Measurements from ENCODE around the gene CSF2RB.
A peak's percentile ranks its signal among the peaks of the same experiment; 100 is the strongest.

Gene CSF2RB
- total RNA-seq: 0.04 to 1.8 (median 1.2) reads per million in 3 experiments

- DNase-seq: no peak
These were observed at the start of gene CSF2RB for GRCh38 chr22:36913427-36914389. Gene CSF2RB (plus strand): TSS chr22:36913628. CDS start chr22:36922208, 8,580 bp downstream.

GRCh38 chr22:36863979-36864378 is 49.4 kb upstream of the CSF2RB start:
- DNase-seq: no peak

- no peak for DNase-seq
These were observed 48.8 kb upstream of the CSF2RB start for GRCh38 chr22:36864454-36865215.

GRCh38 chr22:36865346-36865745 is 48.1 kb upstream of the CSF2RB start:
- DNase-seq: no peak

- DNase-seq: no peak
These were observed 45.7 kb upstream of the CSF2RB start for GRCh38 chr22:36867695-36868094.

- no peak for DNase-seq
These were observed 44.8 kb upstream of the CSF2RB start for GRCh38 chr22:36868546-36869181.

- no peak for DNase-seq
These were observed 43.2 kb upstream of the CSF2RB start for GRCh38 chr22:36870250-36870649.

GRCh38 chr22:36871669-36872081 is 41.8 kb upstream of the CSF2RB start:
- no peak for DNase-seq

- DNase-seq: no peak
These were observed 41.3 kb upstream of the CSF2RB start for GRCh38 chr22:36872084-36872483.

GRCh38 chr22:36872866-36873498 is 40.4 kb upstream of the CSF2RB start:
- DNase-seq: no peak

- no peak for DNase-seq
These were observed 39.7 kb upstream of the CSF2RB start for GRCh38 chr22:36873614-36874308.

- no peak for DNase-seq
These were observed 39.1 kb upstream of the CSF2RB start for GRCh38 chr22:36874309-36874696.

GRCh38 chr22:36874736-36875135 is 38.7 kb upstream of the CSF2RB start:
- DNase-seq: no peak

- DNase-seq: no peak
These were observed 37.7 kb upstream of the CSF2RB start for GRCh38 chr22:36875741-36876140.

GRCh38 chr22:36879775-36880174 is 33.7 kb upstream of the CSF2RB start:
- no peak for DNase-seq

GRCh38 chr22:36881504-36882245 is 31.8 kb upstream of the CSF2RB start:
- DNase-seq: no peak

GRCh38 chr22:36884349-36885158 is 28.9 kb upstream of the CSF2RB start:
- DNase-seq: no peak

GRCh38 chr22:36885474-36885873 is 28.0 kb upstream of the CSF2RB start:
- DNase-seq: no peak

- DNase-seq: no peak
These were observed 27.4 kb upstream of the CSF2RB start for GRCh38 chr22:36886016-36886415.

GRCh38 chr22:36887162-36887561 is 26.3 kb upstream of the CSF2RB start:
- peak; percentile 54 for DNase-seq
